IMR-90 (cell line): ENCODE measurements around the gene CENPP. TPM values are rescaled to one million over a fixed set of nuclear protein-coding genes. Genes with fewer than 3 reads are reported as not detected.

Source experiments
- ATAC-seq: fragments of 200-7000 bp; cut with Tn5 transposase; 2 replicates; pipeline ENCODE4 v1.9.1; 2020; ENCODE audit warnings: low read depth, mild to moderate bottlenecking, moderate library complexity
- BruUV-seq: library from RNA; stranded (reverse); fragments of 400-500 nt; replicated peaks from 2 replicates; lab custom pipeline; 2021; lab: Mats Ljungman, UMichigan
- CTCF ChIA-PET: fragments of 300-600 bp; formaldehyde crosslinking; extraction: SDS; loops from one replicate; lab custom pipeline; 2021; ENCODE audit warnings: antibody characterized with exemption; lab: Yijun Ruan, JAX
- POLR2A ChIA-PET: fragments of 300-600 bp; sonication (Branson Sonifier 250); formaldehyde crosslinking; loops from one replicate; lab custom pipeline; 2022; ENCODE audit warnings: antibody characterized with exemption; ENCODE audit not compliant: unreplicated experiment; lab: Charles Lee
- DNase-seq: peaks from one replicate; pipeline ENCODE4 v3.0.0; 2013
- H2AFZ ChIP-seq: replicated peaks from 2 replicates; pipeline ENCODE3; 2013; ENCODE audit warnings: low read length, mild to moderate bottlenecking; ENCODE audit not compliant: poor library complexity
- H2AK5ac ChIP-seq: 2 replicates; pipeline ENCODE4 v1.6.1; 2013; ENCODE audit warnings: low read depth, low read length, inconsistent platforms
- H2AK9ac ChIP-seq: replicated peaks from 2 replicates; pipeline ENCODE3; 2013; ENCODE audit warnings: mild to moderate bottlenecking, low read depth, low read length, moderate library complexity; ENCODE audit not compliant: poor library complexity
- H2BK120ac ChIP-seq: 2 replicates; pipeline ENCODE4 v1.6.1; 2013; ENCODE audit warnings: low read depth, low read length, inconsistent platforms
- H2BK15ac ChIP-seq: 3 replicates; pipeline ENCODE4 v1.6.1; 2013; ENCODE audit warnings: low read depth, low read length, inconsistent platforms
- H2BK20ac ChIP-seq: 2 replicates; pipeline ENCODE4 v1.6.1; 2013; ENCODE audit warnings: low read depth, mild to moderate bottlenecking, inconsistent platforms, low read length, moderate library complexity
- H2BK5ac ChIP-seq: 2 replicates; pipeline ENCODE4 v1.6.1; 2013; ENCODE audit warnings: mild to moderate bottlenecking, low read depth, low read length, inconsistent platforms; ENCODE audit not compliant: poor library complexity, severe bottlenecking
- H3K14ac ChIP-seq: replicated peaks from 2 replicates; pipeline ENCODE4 v1.6.1; 2013; ENCODE audit warnings: low read depth, low read length, inconsistent platforms
- H3K18ac ChIP-seq: 2 replicates; pipeline ENCODE4 v1.6.1; 2013; ENCODE audit warnings: low read depth, low read length, control low read depth
- H3K23ac ChIP-seq: 2 replicates; pipeline ENCODE4 v1.6.1; 2013; ENCODE audit warnings: low read depth, low read length, inconsistent platforms
- H3K27ac ChIP-seq: 2 replicates; pipeline ENCODE4 v1.5.1; 2013; ENCODE audit warnings: mild to moderate bottlenecking, control low read depth, low read length; ENCODE audit not compliant: insufficient read depth
- H3K27me3 ChIP-seq: 2 replicates; pipeline ENCODE4 v1.6.1; 2013; ENCODE audit warnings: low read length; ENCODE audit not compliant: control insufficient read depth, insufficient read depth
- H3K36me3 ChIP-seq: 2 replicates; pipeline ENCODE4 v1.6.1; 2013; ENCODE audit warnings: low read length, mixed read lengths; ENCODE audit not compliant: control insufficient read depth, insufficient read depth
- H3K4ac ChIP-seq: 2 replicates; pipeline ENCODE4 v1.6.1; 2013; ENCODE audit warnings: low read depth, low read length, inconsistent platforms
- H3K4me1 ChIP-seq: 2 replicates; pipeline ENCODE4 v1.6.1; 2013; ENCODE audit warnings: low read length, mixed read lengths; ENCODE audit not compliant: control insufficient read depth, insufficient read depth
- H3K4me2 ChIP-seq: 2 replicates; pipeline ENCODE4 v1.6.1; 2013; ENCODE audit warnings: low read depth, mild to moderate bottlenecking, control low read depth, low read length, moderate library complexity
- H3K4me3 ChIP-seq: 2 replicates; pipeline ENCODE4 v1.5.1; 2013; ENCODE audit warnings: low read depth, mild to moderate bottlenecking, control low read depth, low read length, moderate library complexity; ENCODE audit not compliant: insufficient read depth
- H3K56ac ChIP-seq: 2 replicates; pipeline ENCODE4 v1.6.1; 2013; ENCODE audit warnings: low read length, inconsistent platforms; ENCODE audit not compliant: insufficient read depth; ENCODE audit errors: extremely low read depth
- H3K79me1 ChIP-seq, 2 experiments: 2 replicates each; pipeline ENCODE4 v1.6.1; 2013; ENCODE audit warnings: low read length in 2 of 2, inconsistent platforms in 1 of 2, low read depth in 1 of 2
- H3K9ac ChIP-seq: 2 replicates; pipeline ENCODE4 v1.6.1; 2013; ENCODE audit warnings: low read depth, low read length, control low read depth
- H3K9me1 ChIP-seq: 2 replicates; pipeline ENCODE4 v1.6.1; 2013; ENCODE audit warnings: low read length, inconsistent platforms; ENCODE audit not compliant: insufficient read depth
- H3K9me3 ChIP-seq: 2 replicates; pipeline ENCODE4 v1.6.1; 2013; ENCODE audit warnings: low read length; ENCODE audit not compliant: control insufficient read depth, insufficient read depth
- H4K20me1 ChIP-seq: 2 replicates; pipeline ENCODE4 v1.6.1; 2013; ENCODE audit warnings: low read length, inconsistent platforms; ENCODE audit not compliant: insufficient read depth
- H4K5ac ChIP-seq: 2 replicates; pipeline ENCODE4 v1.6.1; 2013; ENCODE audit warnings: mild to moderate bottlenecking, low read depth, low read length, control low read depth
- H4K8ac ChIP-seq, 2 experiments: 2 replicates each; pipeline ENCODE4 v1.6.1; 2013; ENCODE audit warnings: low read depth in 2 of 2, low read length in 2 of 2, control low read depth in 1 of 2, inconsistent platforms in 1 of 2
- H4K91ac ChIP-seq: 2 replicates; pipeline ENCODE4 v1.6.1; 2013; ENCODE audit warnings: low read depth, low read length, inconsistent platforms; ENCODE audit not compliant: insufficient read depth
- CEBPB ChIP-seq: IDR thresholded peaks from 2 replicates; pipeline ENCODE4 v1.6.1; 2012; ENCODE audit warnings: low read depth, low read length, improper control_type of control experiment
- CHD1 ChIP-seq: IDR thresholded peaks from 2 replicates; pipeline ENCODE4 v1.6.1; 2012; ENCODE audit warnings: low read depth, low read length, improper control_type of control experiment
- FOS ChIP-seq: fragments of 150-350 bp; IDR thresholded peaks from 2 replicates; pipeline ENCODE4 v1.6.1; 2016; ENCODE audit warnings: low read depth, low read length
- MAFK ChIP-seq: IDR thresholded peaks from 2 replicates; pipeline ENCODE4 v1.6.1; 2012; ENCODE audit warnings: low read depth, low read length, improper control_type of control experiment
- MAZ ChIP-seq: IDR thresholded peaks from 2 replicates; pipeline ENCODE4 v1.6.1; 2012; ENCODE audit warnings: low read depth, mild to moderate bottlenecking, low read length, improper control_type of control experiment, moderate library complexity, borderline replicate concordance
- NFE2L2 ChIP-seq: fragments of 150-350 bp; IDR thresholded peaks from 2 replicates; pipeline ENCODE4 v1.6.1; 2016; ENCODE audit warnings: low read depth, mild to moderate bottlenecking, low read length
- POLR2A ChIP-seq: IDR thresholded peaks from 2 replicates; pipeline ENCODE4 v1.6.1; 2012; ENCODE audit warnings: mild to moderate bottlenecking, low read depth, low read length
- RAD21 ChIP-seq: IDR thresholded peaks from 2 replicates; pipeline ENCODE4 v1.6.1; 2012; ENCODE audit warnings: low read length, improper control_type of control experiment
- RCOR1 ChIP-seq: IDR thresholded peaks from 2 replicates; pipeline ENCODE4 v1.6.1; 2012; ENCODE audit warnings: mild to moderate bottlenecking, low read length, improper control_type of control experiment; ENCODE audit not compliant: insufficient replicate concordance
- RFX5 ChIP-seq: IDR thresholded peaks from 2 replicates; pipeline ENCODE4 v1.8.0; 2012; ENCODE audit warnings: low read depth, mild to moderate bottlenecking, low read length, moderate library complexity
- SMC3 ChIP-seq: fragments of 150-350 bp; IDR thresholded peaks from 2 replicates; pipeline ENCODE4 v1.6.1; 2016; ENCODE audit warnings: low read depth, mild to moderate bottlenecking, antibody characterized with exemption, low read length, moderate library complexity
- WGBS, 2 experiments: methylation state at CpG; one replicate each; pipeline versions ENCODE4 v1.1.5 to v1.1.7; 2013; ENCODE audit warnings: missing lambda C conversion rate in 2 of 2; ENCODE audit not compliant: insufficient read length in 1 of 2; ENCODE audit errors: extremely low coverage in 2 of 2; 5-methylcytosine and 5-hydroxymethylcytosine counted together
- dilution Hi-C: fragments of 300-500 bp; cut with HindIII; formaldehyde crosslinking; loops from one replicate; pipeline ENCODE4 v1.14.3; 2018; ENCODE audit warnings: low sequenced_read_pairs; ENCODE audit not compliant: unreplicated experiment
- in situ Hi-C: fragments of 300-500 bp; cut with MboI; formaldehyde crosslinking; loops from 3 replicates; pipeline ENCODE4 v1.14.3; 2019; ENCODE audit warnings: low sequenced_read_pairs, inconsistent platforms, mixed read lengths
- intact Hi-C: fragments of 100-400 bp; cut with micrococcal nuclease; formaldehyde crosslinking; loops from 2 replicates; pipeline ENCODE4 v1.10.0; 2022
- polyA plus RNA-seq, 3 experiments: library from polyadenylated mRNA; depleted of rRNA; stranded (reverse); fragments of >200 nt; gene quantifications; 2 replicates each; pipeline ENCODE4 v1.2.3, GENCODE V29; 2012; ENCODE audit warnings: low replicate concordance in 1 of 3
- total RNA-seq: library from RNA; depleted of rRNA; stranded (reverse); fragments of >200 nt; gene quantifications from 2 replicates; pipeline ENCODE4 v1.2.3, GENCODE V29; 2012
- TF ChIP-seq, protein P1 (sequence below): fragments of 150-350 bp; IDR thresholded peaks from 2 replicates; pipeline ENCODE4 v1.6.1; 2017; ENCODE audit warnings: mild to moderate bottlenecking, antibody characterized with exemption, low read length, low read depth
- TF ChIP-seq, protein P2 (sequence below): fragments of 150-350 bp; IDR thresholded peaks from 2 replicates; pipeline ENCODE4 v1.6.1; 2016; ENCODE audit warnings: low read depth, mild to moderate bottlenecking, low read length, moderate library complexity, borderline replicate concordance
- TF ChIP-seq, protein P3 (sequence below): conservative IDR thresholded peaks from 2 replicates; pipeline ENCODE4 v1.5.1; 2012; ENCODE audit warnings: mild to moderate bottlenecking, low read depth, low read length, improper control_type of control experiment

The CENPP gene
- total and polyA plus RNA-seq, 2 of the 4 experiments (the other 2 are of a cell fraction): 1.4 to 2.0 TPM

GRCh38 chr9:92408747-92409478 lies 83.2 kb downstream of the CENPP start:
- Histone ChIP-seq H2AK9ac (no peak overlapping the region), H3K4me2 (no peak overlapping the region), H3K18ac (no peak overlapping the region), H3K14ac (no peak overlapping the region), H2AFZ (no peak overlapping the region), H2BK15ac (no peak overlapping the region), H3K4ac (no peak overlapping the region), H3K23ac (no peak overlapping the region), H3K9me3 (no peaks in the 10 kb centered on the region), H3K27ac (no peak overlapping the region), H4K5ac (no peak overlapping the region), H3K56ac (no peak overlapping the region), H4K20me1 (no peaks in the 10 kb centered on the region), H4K91ac (no peak overlapping the region), H2BK120ac (no peak overlapping the region), H2BK5ac (no peak overlapping the region), H3K27me3 (no peaks in the 10 kb centered on the region), H2AK5ac (no peak overlapping the region), H3K4me1 (peaks cover 8% of the 10 kb centered on the region; the same call in 1 of the 2 replicates), H3K9ac (no peak overlapping the region), H3K36me3 (no peaks in the 10 kb centered on the region), H3K4me3 (no peak overlapping the region), H4K8ac (no peak overlapping the region), H2BK20ac (no peak overlapping the region), H3K79me1 (0 out of 4 replicates have a peak, but pooled peaks cover 0 to 4% of the 10 kb centered on the region in 2 experiments), H3K9me1 (peaks cover 8% of the 10 kb centered on the region; the same call in 1 of the 2 replicates)
- intact Hi-C loops: no loop called here
- dilution Hi-C loops: no loop called here
- no peak for TF ChIP-seq FOS
- TF ChIP-seq MAFK: no peak
- TF ChIP-seq, protein P1, sequence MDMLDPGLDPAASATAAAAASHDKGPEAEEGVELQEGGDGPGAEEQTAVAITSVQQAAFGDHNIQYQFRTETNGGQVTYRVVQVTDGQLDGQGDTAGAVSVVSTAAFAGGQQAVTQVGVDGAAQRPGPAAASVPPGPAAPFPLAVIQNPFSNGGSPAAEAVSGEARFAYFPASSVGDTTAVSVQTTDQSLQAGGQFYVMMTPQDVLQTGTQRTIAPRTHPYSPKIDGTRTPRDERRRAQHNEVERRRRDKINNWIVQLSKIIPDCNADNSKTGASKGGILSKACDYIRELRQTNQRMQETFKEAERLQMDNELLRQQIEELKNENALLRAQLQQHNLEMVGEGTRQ: no peak
- TF ChIP-seq RAD21: no peak
- TF ChIP-seq, protein P2, sequence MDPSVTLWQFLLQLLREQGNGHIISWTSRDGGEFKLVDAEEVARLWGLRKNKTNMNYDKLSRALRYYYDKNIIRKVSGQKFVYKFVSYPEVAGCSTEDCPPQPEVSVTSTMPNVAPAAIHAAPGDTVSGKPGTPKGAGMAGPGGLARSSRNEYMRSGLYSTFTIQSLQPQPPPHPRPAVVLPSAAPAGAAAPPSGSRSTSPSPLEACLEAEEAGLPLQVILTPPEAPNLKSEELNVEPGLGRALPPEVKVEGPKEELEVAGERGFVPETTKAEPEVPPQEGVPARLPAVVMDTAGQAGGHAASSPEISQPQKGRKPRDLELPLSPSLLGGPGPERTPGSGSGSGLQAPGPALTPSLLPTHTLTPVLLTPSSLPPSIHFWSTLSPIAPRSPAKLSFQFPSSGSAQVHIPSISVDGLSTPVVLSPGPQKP: no peak
- no peak for TF ChIP-seq SMC3
- no peak for TF ChIP-seq RFX5
- no peak for TF ChIP-seq CHD1
- no peak for TF ChIP-seq POLR2A
- TF ChIP-seq NFE2L2: no peak
- TF ChIP-seq RCOR1: no peak
- TF ChIP-seq, protein P3, sequence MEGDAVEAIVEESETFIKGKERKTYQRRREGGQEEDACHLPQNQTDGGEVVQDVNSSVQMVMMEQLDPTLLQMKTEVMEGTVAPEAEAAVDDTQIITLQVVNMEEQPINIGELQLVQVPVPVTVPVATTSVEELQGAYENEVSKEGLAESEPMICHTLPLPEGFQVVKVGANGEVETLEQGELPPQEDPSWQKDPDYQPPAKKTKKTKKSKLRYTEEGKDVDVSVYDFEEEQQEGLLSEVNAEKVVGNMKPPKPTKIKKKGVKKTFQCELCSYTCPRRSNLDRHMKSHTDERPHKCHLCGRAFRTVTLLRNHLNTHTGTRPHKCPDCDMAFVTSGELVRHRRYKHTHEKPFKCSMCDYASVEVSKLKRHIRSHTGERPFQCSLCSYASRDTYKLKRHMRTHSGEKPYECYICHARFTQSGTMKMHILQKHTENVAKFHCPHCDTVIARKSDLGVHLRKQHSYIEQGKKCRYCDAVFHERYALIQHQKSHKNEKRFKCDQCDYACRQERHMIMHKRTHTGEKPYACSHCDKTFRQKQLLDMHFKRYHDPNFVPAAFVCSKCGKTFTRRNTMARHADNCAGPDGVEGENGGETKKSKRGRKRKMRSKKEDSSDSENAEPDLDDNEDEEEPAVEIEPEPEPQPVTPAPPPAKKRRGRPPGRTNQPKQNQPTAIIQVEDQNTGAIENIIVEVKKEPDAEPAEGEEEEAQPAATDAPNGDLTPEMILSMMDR: no peak
- TF ChIP-seq MAZ: no peak
- TF ChIP-seq CEBPB: no peak
- no TSS peak for BruUV-seq
- ATAC-seq: no peak
- ChIA-PET POLR2A (no interaction called here), CTCF (interaction anchor here (1.2 kb wide), 1 partner anchor 9 kb away, joined by 3 read pairs; no protein-coding TSS in a partner anchor)
- DNase-seq: no peak
- in situ Hi-C loops: no loop called here
- WGBS, 2 experiments: no CpG with 5 or more reads among the region's 2 CpGs
